Kidney (tissue), 14 donors: Measurements from ENCODE around the gene CACNB2. TPM values are rescaled to one million over a fixed set of nuclear protein-coding genes. Genes with fewer than 3 reads are reported as not detected.
A peak's percentile ranks its signal among the peaks of the same experiment; 100 is the strongest.

ENCODE experiments used
- DNase-seq, 5 donors: peaks; one replicate each; pipeline ENCODE4 v3.0.0-alpha.2; 2013 to 2020
- FAIRE-seq: peaks from 2 replicates; lab custom pipeline; 2012; peaks lifted over from hg19 to GRCh38; lab: Jason Lieb, UNC
- H3K27ac ChIP-seq, 2 donors: one replicate each; pipeline ENCODE4 v1.7.0; 2013; ENCODE audit warnings: low read depth in 2 of 2, low read length in 2 of 2, inconsistent platforms in 1 of 2
- H3K27me3 ChIP-seq: one replicate; pipeline ENCODE4 v1.7.1; 2013; ENCODE audit warnings: low read length, inconsistent platforms; ENCODE audit not compliant: control insufficient read depth, insufficient read depth
- H3K36me3 ChIP-seq, 3 donors: one replicate each; pipeline versions ENCODE4 v1.7.0 to v1.7.1; 2013; ENCODE audit warnings: low read length in 3 of 3, control low read depth in 1 of 3, inconsistent platforms in 1 of 3; ENCODE audit not compliant: insufficient read depth in 3 of 3, control insufficient read depth in 2 of 3
- H3K4me1 ChIP-seq, 3 donors: one replicate each; pipeline versions ENCODE4 v1.7.0 to v1.7.1; 2013; ENCODE audit warnings: low read length in 3 of 3, inconsistent platforms in 1 of 3, low read depth in 1 of 3; ENCODE audit not compliant: control insufficient read depth in 2 of 3, insufficient read depth in 2 of 3
- H3K4me3 ChIP-seq, 3 donors: one replicate each; pipeline versions ENCODE4 v1.7.0 to v1.8.1; 2013; ENCODE audit warnings: low read length in 3 of 3, control low read depth in 1 of 3, inconsistent platforms in 1 of 3
- H3K9ac ChIP-seq, 3 donors: one replicate each; pipeline versions ENCODE4 v1.7.0 to v1.7.1; 2013; ENCODE audit warnings: low read length in 3 of 3, control low read depth in 1 of 3, inconsistent platforms in 1 of 3
- H3K9me3 ChIP-seq, 3 donors: one replicate each; pipeline versions ENCODE4 v1.7.0 to v1.7.1; 2013; ENCODE audit warnings: low read length in 3 of 3, control low read depth in 1 of 3, inconsistent platforms in 1 of 3; ENCODE audit not compliant: control insufficient read depth in 2 of 3, insufficient read depth in 1 of 3
- intact Hi-C: fragments of 100-400 bp; cut with DNase I; formaldehyde crosslinking; loops from one replicate; pipeline ENCODE4 v1.11.1; 2022
- polyA plus RNA-seq: library from polyadenylated mRNA; stranded (reverse); fragments of 350-450 nt; fragmentation: Illumina TruSeq; extraction: RNeasy Lipid Tissue Mini Kit (QIAGEN cat#74804); gene quantifications from one replicate; pipeline ENCODE4 v1.2.3, GENCODE V29; 2014; ENCODE audit warnings: low read depth, low replicate concordance; ENCODE audit not compliant: insufficient read depth
- total RNA-seq: library from RNA; stranded (reverse); fragmentation: NEBNext Ultra II Directional; extraction: Animal tissue kit (Norgen Biotek cat#: 25700); gene quantifications from one replicate; pipeline ENCODE4 v1.2.1, GENCODE V29; 2021
- TF ChIP-seq, protein P1 (sequence below): IDR thresholded peaks from 3 replicates; pipeline ENCODE4 v1.5.1; 2012; ENCODE audit warnings: mild to moderate bottlenecking, moderate library complexity, borderline replicate concordance; ENCODE audit not compliant: insufficient read depth; ENCODE audit errors: extremely low read depth
- donor health status: control.
- donor health status: control.
- donor health status: control.
- donor health status: control.
- donor health status: control.
- donor health status: DM: yes; HTN: yes; CAD: no.
- donor health status: Normal renal cell carcinoma (clear cell type).

The CACNB2 gene
- total and polyA plus RNA-seq, 2 donors from 2014 or later: 2.8 TPM

DNA sequence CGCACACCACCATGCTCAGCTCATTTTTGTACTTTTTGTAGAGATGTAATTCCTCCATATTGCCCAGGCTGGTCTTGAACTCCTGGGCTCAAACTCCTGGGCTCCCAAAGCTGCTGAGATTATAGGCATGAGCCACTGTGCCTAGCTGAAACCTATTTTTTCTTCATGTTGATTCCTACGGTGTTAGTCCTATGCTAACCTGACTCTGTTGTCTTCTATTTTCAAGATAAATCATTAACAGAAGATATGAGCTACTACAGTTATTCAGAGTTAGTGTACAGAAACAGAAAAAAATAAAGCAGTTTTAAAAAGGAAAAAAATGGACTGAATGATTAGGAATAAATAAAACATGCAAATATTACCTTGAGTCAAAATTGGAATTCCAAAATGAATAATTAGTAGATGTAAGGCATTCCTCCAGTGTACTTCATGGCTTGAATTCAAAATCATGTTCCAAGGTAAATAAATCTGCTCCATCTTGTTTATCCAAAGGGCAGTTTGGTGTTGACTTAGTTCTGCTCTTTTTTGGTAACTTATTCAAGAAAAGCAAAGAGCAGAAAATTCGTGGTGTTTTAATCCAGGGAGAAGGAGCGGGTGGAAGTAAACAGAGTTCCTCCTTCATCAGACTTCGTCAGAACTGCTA is 185.8 kb downstream of the CACNB2 start:
- peak overlapping the region in 2 of 3 donors; percentile 4 to 33 for H3K4me3 ChIP-seq
- peak in 2 of 5 donors; percentile 53 to 73 for DNase-seq
- peak overlapping the region in 1 of 2 donors; percentile 60 for H3K27ac ChIP-seq
- intact Hi-C loops: no loop called here
- TF ChIP-seq, protein P1, sequence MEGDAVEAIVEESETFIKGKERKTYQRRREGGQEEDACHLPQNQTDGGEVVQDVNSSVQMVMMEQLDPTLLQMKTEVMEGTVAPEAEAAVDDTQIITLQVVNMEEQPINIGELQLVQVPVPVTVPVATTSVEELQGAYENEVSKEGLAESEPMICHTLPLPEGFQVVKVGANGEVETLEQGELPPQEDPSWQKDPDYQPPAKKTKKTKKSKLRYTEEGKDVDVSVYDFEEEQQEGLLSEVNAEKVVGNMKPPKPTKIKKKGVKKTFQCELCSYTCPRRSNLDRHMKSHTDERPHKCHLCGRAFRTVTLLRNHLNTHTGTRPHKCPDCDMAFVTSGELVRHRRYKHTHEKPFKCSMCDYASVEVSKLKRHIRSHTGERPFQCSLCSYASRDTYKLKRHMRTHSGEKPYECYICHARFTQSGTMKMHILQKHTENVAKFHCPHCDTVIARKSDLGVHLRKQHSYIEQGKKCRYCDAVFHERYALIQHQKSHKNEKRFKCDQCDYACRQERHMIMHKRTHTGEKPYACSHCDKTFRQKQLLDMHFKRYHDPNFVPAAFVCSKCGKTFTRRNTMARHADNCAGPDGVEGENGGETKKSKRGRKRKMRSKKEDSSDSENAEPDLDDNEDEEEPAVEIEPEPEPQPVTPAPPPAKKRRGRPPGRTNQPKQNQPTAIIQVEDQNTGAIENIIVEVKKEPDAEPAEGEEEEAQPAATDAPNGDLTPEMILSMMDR: no peak
- no peak overlapping the region for H3K9ac ChIP-seq
- H3K27me3 ChIP-seq: no peaks in the 10 kb centered on the region
- no peaks in the 10 kb centered on the region for H3K9me3 ChIP-seq
- no peaks in the 10 kb centered on the region for H3K36me3 ChIP-seq
- peaks cover 0 to 9% (median 0%) of the 10 kb centered on the region in 3 donors for H3K4me1 ChIP-seq
- peak; percentile 44 for FAIRE-seq

DNA sequence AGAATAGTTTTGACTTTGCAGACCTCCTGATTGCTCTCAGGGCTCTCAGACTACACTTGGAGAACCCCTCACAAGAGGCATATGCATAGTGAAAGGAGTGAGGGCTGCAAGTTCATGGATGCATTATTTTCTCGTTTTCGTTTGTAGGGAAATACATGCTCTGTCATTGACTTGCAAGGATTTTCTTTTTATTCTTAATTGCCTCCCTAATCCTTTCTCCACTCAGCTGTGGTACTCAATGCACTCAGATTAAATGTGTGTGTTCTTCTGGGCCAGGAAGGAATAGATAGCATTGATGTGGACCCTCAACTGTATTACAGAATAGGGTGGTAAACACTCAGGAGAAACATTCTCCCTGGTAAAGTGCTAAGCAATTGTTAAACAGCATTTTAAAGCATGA is 188.7 kb downstream of the CACNB2 start:
- Histone ChIP-seq H3K9me3 (no peaks in the 10 kb centered on the region), H3K9ac (no peak overlapping the region), H3K4me3 (no peak overlapping the region), H3K27me3 (no peaks in the 10 kb centered on the region), H3K4me1 (peaks cover 0 to 17% (median 0%) of the 10 kb centered on the region in 3 donors), H3K27ac (no peak overlapping the region), H3K36me3 (no peaks in the 10 kb centered on the region)
- FAIRE-seq: no peak
- intact Hi-C loops: no loop called here
- no peak for DNase-seq
- TF ChIP-seq, protein P1: no peak

DNA sequence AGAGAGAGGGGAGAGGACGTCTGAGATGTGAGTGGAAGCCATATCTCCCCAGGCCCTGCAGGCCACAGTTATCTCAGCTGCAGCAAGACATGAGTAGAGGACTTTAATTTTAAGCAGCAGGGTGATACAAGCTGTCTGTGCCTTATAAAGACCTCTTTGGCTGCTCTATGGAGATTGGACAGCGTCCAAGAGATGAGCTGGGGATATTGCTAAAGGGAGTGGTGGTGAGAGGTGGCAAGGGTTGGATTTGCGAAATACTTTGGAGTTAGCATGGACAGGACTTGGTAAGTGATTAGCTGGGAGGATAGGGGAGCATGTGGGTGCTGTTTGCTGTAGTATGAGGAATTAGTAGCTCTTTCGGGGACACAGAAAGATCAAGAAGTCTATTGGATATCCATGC is 191.8 kb downstream of the CACNB2 start:
- peaks cover 0 to 15% (median 0%) of the 10 kb centered on the region in 3 donors for H3K4me1 ChIP-seq
- DNase-seq: no peak
- no peaks in the 10 kb centered on the region for H3K27me3 ChIP-seq
- TF ChIP-seq, protein P1: no peak
- no peak overlapping the region for H3K27ac ChIP-seq
- no peak overlapping the region for H3K4me3 ChIP-seq
- no peaks in the 10 kb centered on the region for H3K9me3 ChIP-seq
- no peak for FAIRE-seq
- no peaks in the 10 kb centered on the region for H3K36me3 ChIP-seq
- intact Hi-C loops: no loop called here
- H3K9ac ChIP-seq: no peak overlapping the region

DNA sequence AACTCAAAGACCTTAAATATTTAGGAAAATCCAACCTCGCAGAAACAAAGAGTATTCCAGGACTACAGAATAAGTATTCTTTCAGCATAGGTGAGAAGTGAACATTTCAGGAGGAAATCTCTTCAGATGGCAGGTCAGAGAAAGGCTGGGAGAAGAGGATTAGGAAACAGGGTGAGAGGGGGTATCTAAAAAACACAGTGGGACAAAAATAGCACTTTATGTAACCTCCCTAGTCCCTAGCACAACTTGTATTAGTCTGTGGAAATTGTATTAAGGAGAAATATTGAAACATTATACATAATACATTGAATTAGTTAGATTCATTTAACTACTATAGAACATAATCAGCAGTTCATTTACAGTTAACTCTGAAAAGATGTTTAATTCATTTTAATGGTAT is 192.3 kb downstream of the CACNB2 start:
- TF ChIP-seq, protein P1: no peak
- H3K4me1 ChIP-seq: peaks cover 0 to 15% (median 0%) of the 10 kb centered on the region in 3 donors
- H3K9me3 ChIP-seq: no peaks in the 10 kb centered on the region
- no peak overlapping the region for H3K27ac ChIP-seq
- no peak for DNase-seq
- H3K27me3 ChIP-seq: no peaks in the 10 kb centered on the region
- H3K4me3 ChIP-seq: no peak overlapping the region
- H3K36me3 ChIP-seq: no peaks in the 10 kb centered on the region
- no peak for FAIRE-seq
- no peak overlapping the region for H3K9ac ChIP-seq
- intact Hi-C loops: no loop called here
